Measurements from ENCODE around the gene PTPRR.

Gene PTPRR

GRCh38 chr12:70615174-70615866, 305.2 kb downstream of the PTPRR start:
- in situ Hi-C loops (cut with HindIII; ENCODE audit: low sequenced_read_pairs) = no loop called here

GRCh38 chr12:70609739-70610491, 310.6 kb downstream of the PTPRR start:
- in situ Hi-C loops (cut with HindIII; ENCODE audit: low sequenced_read_pairs) = no loop called here

DNA sequence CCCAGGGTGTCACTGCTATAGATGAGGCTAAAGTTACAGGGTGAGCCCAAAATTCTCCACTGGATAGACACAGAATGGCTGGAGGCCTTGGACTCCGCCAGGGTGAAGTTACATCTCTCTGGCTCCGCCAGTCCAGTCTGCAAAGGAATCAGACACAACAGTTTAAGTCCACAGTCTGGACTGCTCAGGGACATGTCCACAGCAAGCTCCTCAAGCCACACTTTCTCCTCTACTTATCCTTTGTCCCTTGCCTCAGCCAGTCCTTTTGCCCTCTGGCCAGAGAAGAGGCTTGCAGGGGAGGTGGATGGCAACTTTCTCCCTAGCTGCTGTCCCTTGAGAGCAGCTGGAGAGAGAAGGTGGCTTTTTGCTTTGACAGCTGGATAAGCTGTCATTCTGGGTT, 311.3 kb downstream of the PTPRR start:
- in situ Hi-C loops (cut with HindIII; ENCODE audit: low sequenced_read_pairs) = no loop called here

- in situ Hi-C loops (cut with HindIII; ENCODE audit: low sequenced_read_pairs) = no loop called here
Observed at GRCh38 chr12:70608184-70608583, 312.4 kb downstream of the PTPRR start.

- in situ Hi-C loops (cut with HindIII; ENCODE audit: low sequenced_read_pairs) = no loop called here
Observed at GRCh38 chr12:70607107-70607506, 313.4 kb downstream of the PTPRR start.

GRCh38 chr12:70605976-70606375, 314.6 kb downstream of the PTPRR start:
- in situ Hi-C loops (cut with HindIII; ENCODE audit: low sequenced_read_pairs) = no loop called here

- in situ Hi-C loops (cut with HindIII; ENCODE audit: low sequenced_read_pairs) = no loop called here
Observed at GRCh38 chr12:70604662-70605061, 315.9 kb downstream of the PTPRR start.

GRCh38 chr12:70603044-70603443, 317.5 kb downstream of the PTPRR start:
- in situ Hi-C loops (cut with HindIII; ENCODE audit: low sequenced_read_pairs) = no loop called here

DNA sequence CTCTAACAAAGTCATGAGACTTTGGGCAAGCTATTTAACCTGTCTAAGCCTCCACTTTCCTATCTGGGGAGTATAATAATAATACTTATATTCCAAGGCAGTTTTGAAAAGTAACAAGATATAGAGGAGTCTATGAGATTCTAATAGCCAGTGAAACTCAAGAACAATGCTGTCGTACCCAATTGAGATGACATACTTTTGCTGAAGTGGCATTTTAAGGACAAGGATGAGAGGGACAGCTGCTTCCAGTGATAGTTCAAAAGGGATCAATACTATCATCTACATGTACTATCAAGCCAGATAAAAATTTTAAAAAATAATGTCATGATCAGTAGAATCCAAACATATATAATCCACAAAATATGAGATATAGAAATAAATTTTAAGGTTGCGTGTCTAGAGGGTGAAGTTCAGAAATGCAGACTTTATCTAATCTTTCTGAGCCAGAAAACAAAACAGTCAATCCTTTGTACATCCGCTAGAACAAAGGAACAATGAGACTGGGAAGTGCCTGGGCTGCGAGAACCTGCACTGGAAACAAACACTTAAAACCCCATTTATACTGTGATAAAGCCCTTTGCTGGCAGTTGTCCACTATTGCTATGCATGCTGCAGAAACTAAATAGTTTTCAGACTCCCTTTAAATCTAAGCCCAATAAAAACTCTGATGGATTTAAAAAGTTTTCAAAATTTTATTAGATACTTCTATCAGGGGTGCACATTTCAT, 321.9 kb downstream of the PTPRR start:
- in situ Hi-C loops (cut with HindIII; ENCODE audit: low sequenced_read_pairs) = no loop called here

DNA sequence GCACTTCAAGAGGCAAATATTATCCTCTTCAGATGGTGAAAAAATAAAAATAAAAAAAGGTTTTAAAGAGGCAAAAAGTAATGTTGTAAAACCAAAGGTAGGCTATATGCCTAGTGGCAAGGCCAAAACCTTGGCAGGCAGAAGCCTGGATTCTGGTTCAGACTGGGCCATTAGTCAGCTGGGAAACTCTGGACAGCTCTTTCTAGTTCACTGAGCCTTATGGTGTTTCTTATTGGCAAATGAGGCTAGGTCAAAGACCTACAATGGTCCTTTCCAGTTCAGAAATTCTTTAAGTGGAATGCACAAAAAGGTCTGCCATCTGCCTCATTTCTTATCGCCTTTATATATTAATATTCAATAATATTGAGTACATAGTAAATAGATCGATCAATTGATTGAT, 327.9 kb downstream of the PTPRR start:
- in situ Hi-C loops (cut with HindIII; ENCODE audit: low sequenced_read_pairs) = no loop called here

GRCh38 chr12:70590549-70591226, 329.9 kb downstream of the PTPRR start:
- in situ Hi-C loops (cut with HindIII; ENCODE audit: low sequenced_read_pairs) = no loop called here

DNA sequence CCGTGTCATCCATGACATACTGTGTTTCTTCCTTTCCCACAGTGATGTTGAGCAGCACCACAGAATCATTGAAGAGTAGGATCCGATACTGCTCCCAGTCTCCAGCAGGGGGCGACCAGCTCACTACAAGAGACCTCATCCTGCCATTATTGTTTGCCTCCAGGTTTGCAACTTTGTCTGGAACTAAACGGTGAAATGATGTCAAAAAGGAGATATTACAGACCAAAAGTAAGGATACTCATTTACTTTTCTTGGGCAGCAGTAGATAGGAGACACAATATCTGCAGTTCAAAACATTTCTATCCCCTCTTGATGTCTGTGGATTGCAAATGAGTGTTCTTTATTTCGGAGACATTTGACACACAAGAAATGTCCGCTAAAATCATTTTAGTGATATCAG, 330.5 kb downstream of the PTPRR start:
- in situ Hi-C loops (cut with HindIII; ENCODE audit: low sequenced_read_pairs) = no loop called here

All from DLD1 (cell line).